Stomach smooth muscle (tissue), 2 donors: ENCODE data around the gene CALCOCO1.
"Not testable (repeated sequence)": the region's sequence is repeated elsewhere in the genome, so short reads cannot be mapped to it uniquely, and the experiment has no call there.

ENCODE experiments used
- H3K27ac ChIP-seq: one replicate; pipeline ENCODE4 v1.7.0; 2013; ENCODE audit warnings: mild to moderate bottlenecking, low read length, inconsistent platforms
- H3K27me3 ChIP-seq, 2 donors: one replicate each; pipeline ENCODE4 v1.7.0; 2013; ENCODE audit warnings: low read length in 2 of 2; ENCODE audit not compliant: insufficient read depth in 2 of 2, control insufficient read depth in 1 of 2
- H3K36me3 ChIP-seq, 2 donors: one replicate each; pipeline ENCODE4 v1.7.0; 2013; ENCODE audit warnings: low read length in 2 of 2; ENCODE audit not compliant: control insufficient read depth in 2 of 2, insufficient read depth in 2 of 2
- H3K4me1 ChIP-seq: one replicate; pipeline ENCODE4 v1.7.0; 2013; ENCODE audit warnings: low read length; ENCODE audit not compliant: control insufficient read depth, insufficient read depth
- H3K4me3 ChIP-seq, 2 donors: one replicate each; pipeline ENCODE4 v1.7.0; 2013; ENCODE audit warnings: low read length in 2 of 2
- H3K9ac ChIP-seq, 2 donors: one replicate each; pipeline ENCODE4 v1.7.0; 2013; ENCODE audit warnings: low read length in 2 of 2, mild to moderate bottlenecking in 1 of 2
- H3K9me3 ChIP-seq, 2 donors: one replicate each; pipeline ENCODE4 v1.7.0; 2013; ENCODE audit warnings: low read length in 2 of 2; ENCODE audit not compliant: control insufficient read depth in 2 of 2
- donor health status: healthy.
- donor health status: Pancreatic carcinoma.

CALCOCO1 gene

GRCh38 chr12:53727310-53728041 is at the start of gene CALCOCO1:
Gene CALCOCO1, minus strand, starts transcription at chr12:53727452. Its CDS starts 2,210 bp downstream, at chr12:53725242.
- Histone ChIP-seq H3K36me3 (peaks cover 18 to 19% of the 10 kb centered on the region in 2 donors), H3K9me3 (no peaks in the 10 kb centered on the region), H3K4me3 (peak within 1 kb of the TSS; percentile 95 to 98), H3K9ac (peak within 1 kb of the TSS; percentile 87 to 95), H3K4me1 (peaks cover 17% of the 10 kb centered on the region), H3K27me3 (no peaks in the 10 kb centered on the region), H3K27ac (peak within 1 kb of the TSS; percentile 78)

DNA sequence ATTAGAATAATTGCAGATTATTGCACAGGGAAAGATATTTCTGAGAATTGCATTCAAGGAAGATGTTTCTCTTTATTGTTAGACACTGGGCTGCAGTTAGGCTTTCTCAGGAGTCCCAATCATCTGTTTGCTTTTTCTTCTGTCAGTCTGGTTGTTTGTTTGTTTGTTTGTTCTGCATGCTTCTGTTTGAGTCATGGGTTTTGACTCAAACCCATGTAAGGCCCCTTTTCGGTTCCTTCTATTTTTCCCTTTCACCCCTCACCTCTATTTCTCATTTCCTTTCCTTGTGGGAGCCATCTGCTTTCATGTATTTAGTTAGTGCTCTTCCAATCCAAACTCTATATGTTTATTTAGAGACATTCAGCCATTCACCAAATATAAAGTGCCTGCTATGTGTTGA is 49.6 kb upstream of the CALCOCO1 start:
- H3K27ac ChIP-seq = no peak overlapping the region
- peaks cover 0 to 9% of the 10 kb centered on the region in 2 donors for H3K27me3 ChIP-seq
- no peaks in the 10 kb centered on the region for H3K9me3 ChIP-seq

GRCh38 chr12:53775478-53776145 is 48.4 kb upstream of the CALCOCO1 start:
- Histone ChIP-seq H3K36me3 (no peaks in the 10 kb centered on the region), H3K9me3 (no peaks in the 10 kb centered on the region), H3K4me1 (no peaks in the 10 kb centered on the region), H3K4me3 (no peak overlapping the region), H3K27ac (no peak overlapping the region), H3K9ac (no peak overlapping the region), H3K27me3 (peaks cover 0 to 6% of the 10 kb centered on the region in 2 donors)

More for the DNA sequence above, 49.6 kb upstream of the CALCOCO1 start:
- no peak overlapping the region for H3K4me3 ChIP-seq
- no peaks in the 10 kb centered on the region for H3K36me3 ChIP-seq
- no peak overlapping the region for H3K9ac ChIP-seq
- no peaks in the 10 kb centered on the region for H3K4me1 ChIP-seq

DNA sequence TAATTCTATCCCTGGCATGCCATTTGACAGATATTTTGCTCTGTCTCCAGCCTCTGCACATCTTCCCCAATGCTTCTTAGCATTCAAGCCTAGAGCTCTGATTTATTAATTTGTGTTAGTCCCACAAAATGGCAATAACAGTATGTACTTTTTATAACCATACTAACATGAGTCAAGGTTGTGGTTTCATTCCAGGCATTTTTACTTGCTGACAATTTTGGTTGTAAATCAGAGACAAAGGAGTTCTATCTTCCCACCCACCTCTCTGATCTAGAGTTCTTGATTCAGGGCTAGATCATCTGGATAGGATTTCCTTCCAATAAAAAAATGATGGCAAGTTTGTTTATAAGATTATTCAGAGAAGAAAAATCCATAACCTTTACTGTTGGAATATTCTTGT is 43.0 kb upstream of the CALCOCO1 start:
- no peaks in the 10 kb centered on the region for H3K9me3 ChIP-seq
- peaks cover 5 to 10% of the 10 kb centered on the region in 2 donors for H3K27me3 ChIP-seq
- no peak overlapping the region for H3K4me3 ChIP-seq
- no peak overlapping the region for H3K27ac ChIP-seq
- H3K4me1 ChIP-seq = no peaks in the 10 kb centered on the region
- H3K36me3 ChIP-seq = no peaks in the 10 kb centered on the region
- no peak overlapping the region for H3K9ac ChIP-seq

DNA sequence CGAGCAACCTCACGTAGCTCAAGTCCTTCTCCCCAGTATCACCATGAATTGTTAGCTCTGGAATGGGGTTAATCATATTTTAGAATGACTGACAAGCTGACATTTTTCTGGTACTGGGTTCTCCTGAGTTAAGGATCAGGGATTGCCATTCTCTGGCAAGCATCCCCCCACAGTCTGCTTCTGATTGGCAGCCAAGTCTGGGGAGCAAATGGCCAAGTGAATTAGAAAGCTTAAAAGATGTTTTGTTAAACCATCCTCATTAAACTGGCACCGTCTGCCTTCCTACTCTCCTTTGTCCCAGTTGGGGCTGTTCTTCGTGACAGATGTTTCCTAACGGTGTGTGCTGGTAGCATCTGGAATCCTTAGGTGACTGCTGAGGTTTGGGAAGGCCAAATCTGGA is 41.7 kb upstream of the CALCOCO1 start:
- Histone ChIP-seq H3K9ac (no peak overlapping the region), H3K36me3 (no peaks in the 10 kb centered on the region), H3K9me3 (no peaks in the 10 kb centered on the region), H3K27me3 (peaks cover 5 to 14% of the 10 kb centered on the region in 2 donors), H3K4me3 (no peak overlapping the region), H3K27ac (no peak overlapping the region), H3K4me1 (no peaks in the 10 kb centered on the region)

GRCh38 chr12:53766881-53767280 is 39.6 kb upstream of the CALCOCO1 start:
- peaks cover 10 to 16% of the 10 kb centered on the region in 2 donors for H3K27me3 ChIP-seq

GRCh38 chr12:53765891-53766290 is 38.6 kb upstream of the CALCOCO1 start:
- Histone ChIP-seq H3K27me3 (peaks cover 14 to 19% of the 10 kb centered on the region in 2 donors), H3K9ac (no peak overlapping the region), H3K9me3 (no peaks in the 10 kb centered on the region), H3K4me1 (no peaks in the 10 kb centered on the region), H3K4me3 (no peak overlapping the region), H3K27ac (no peak overlapping the region), H3K36me3 (no peaks in the 10 kb centered on the region)

More at GRCh38 chr12:53766881-53767280, 39.6 kb upstream of the CALCOCO1 start:
- no peaks in the 10 kb centered on the region for H3K4me1 ChIP-seq
- H3K9me3 ChIP-seq = no peaks in the 10 kb centered on the region
- H3K9ac ChIP-seq = no peak overlapping the region
- H3K4me3 ChIP-seq = no peak overlapping the region
- no peaks in the 10 kb centered on the region for H3K36me3 ChIP-seq
- no peak overlapping the region for H3K27ac ChIP-seq

GRCh38 chr12:53764615-53765014 is 37.4 kb upstream of the CALCOCO1 start:
- peaks cover 14 to 21% of the 10 kb centered on the region in 2 donors for H3K27me3 ChIP-seq
- H3K4me3 ChIP-seq = no peak overlapping the region
- no peaks in the 10 kb centered on the region for H3K36me3 ChIP-seq
- H3K9ac ChIP-seq = no peak overlapping the region
- H3K4me1 ChIP-seq = no peaks in the 10 kb centered on the region
- H3K9me3 ChIP-seq = no peaks in the 10 kb centered on the region
- no peak overlapping the region for H3K27ac ChIP-seq

DNA sequence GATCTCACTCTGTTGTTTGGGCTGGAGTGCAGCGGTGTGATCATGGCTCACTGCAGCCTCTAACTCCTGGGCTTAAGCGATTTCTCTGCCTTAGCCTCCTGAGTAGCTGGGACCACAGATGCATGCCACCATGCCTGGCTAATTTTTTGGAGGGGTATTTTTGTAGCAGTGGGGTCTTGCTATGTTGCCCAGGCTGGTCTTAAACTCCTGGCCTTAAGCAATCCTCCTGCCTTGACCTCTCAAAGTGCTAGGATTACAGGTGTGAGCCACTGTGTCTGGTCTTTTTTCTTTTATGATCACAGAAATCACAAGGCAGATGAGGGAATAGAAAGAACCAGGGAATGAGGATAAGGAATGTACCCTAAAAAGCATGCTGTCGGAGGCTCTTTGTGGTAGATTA is 35.5 kb upstream of the CALCOCO1 start:
- H3K27ac ChIP-seq, H3K4me3 ChIP-seq, H3K9ac ChIP-seq, H3K36me3 ChIP-seq, H3K9me3 ChIP-seq, H3K4me1 ChIP-seq: not testable (repeated sequence)
- peaks cover 27 to 31% of the 10 kb centered on the region in 2 donors for H3K27me3 ChIP-seq

GRCh38 chr12:53761306-53761705 is 34.1 kb upstream of the CALCOCO1 start:
- Histone ChIP-seq H3K9me3 (no peaks in the 10 kb centered on the region), H3K27ac (no peak overlapping the region), H3K36me3 (no peaks in the 10 kb centered on the region), H3K4me3 (no peak overlapping the region), H3K9ac (no peak overlapping the region), H3K27me3 (peaks cover 24 to 31% of the 10 kb centered on the region in 2 donors), H3K4me1 (peaks cover 5% of the 10 kb centered on the region)

DNA sequence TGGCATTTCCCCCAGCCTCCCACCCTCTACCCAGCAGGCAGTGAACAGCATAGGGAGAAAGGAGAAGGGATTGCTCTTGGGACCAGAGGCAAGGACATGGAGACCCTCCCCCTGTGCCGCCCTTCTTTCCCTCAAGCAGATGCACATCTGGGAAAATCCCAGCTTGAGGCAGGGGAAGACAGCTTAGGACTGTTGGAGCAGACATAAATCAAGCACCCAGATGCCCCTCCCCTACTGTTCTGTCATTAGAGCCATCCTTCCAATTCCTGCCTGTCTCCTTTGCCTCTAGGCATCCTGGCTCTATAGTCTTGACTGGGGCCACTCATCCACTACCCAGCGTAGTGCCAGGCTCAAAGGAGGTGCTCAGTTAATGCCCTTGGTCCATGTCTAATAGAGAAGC is 32.0 kb upstream of the CALCOCO1 start:
- no peaks in the 10 kb centered on the region for H3K9me3 ChIP-seq
- H3K27ac ChIP-seq = no peak overlapping the region
- peaks cover 22 to 29% of the 10 kb centered on the region in 2 donors for H3K27me3 ChIP-seq
- no peak overlapping the region for H3K4me3 ChIP-seq
- peaks cover 14% of the 10 kb centered on the region for H3K4me1 ChIP-seq
- no peaks in the 10 kb centered on the region for H3K36me3 ChIP-seq
- H3K9ac ChIP-seq = no peak overlapping the region
